K562 (cell line): ENCODE measurements around the gene ALPK1. TPM values are rescaled to one million over a fixed set of nuclear protein-coding genes. Genes with fewer than 3 reads are reported as not detected.

Source experiments
- ATAC-seq: fragments of 200-7000 bp; cut with Tn5 transposase; 3 replicates; pipeline ENCODE4 v1.9.1; 2020; ENCODE audit warnings: moderate library complexity
- BruUV-seq: library from RNA; stranded (reverse); fragments of 400-500 nt; replicated peaks from 2 replicates; lab custom pipeline; 2021; lab: Mats Ljungman, UMichigan
- CTCF ChIA-PET: fragments of 300-600 bp; formaldehyde crosslinking; extraction: SDS; loops from one replicate; lab custom pipeline; 2021; ENCODE audit warnings: low intra/inter-chr PET ratio; lab: Yijun Ruan, JAX
- POLR2A ChIA-PET: fragments of 300-600, 350-650 bp; sonication (Branson Sonifier 250); formaldehyde crosslinking; extraction: SDS; loops from one replicate; lab custom pipeline; 2021; ENCODE audit warnings: antibody characterized with exemption, inconsistent platforms; lab: Yijun Ruan, JAX
- DNase-seq, 4 experiments: peaks; one replicate each; pipeline versions ENCODE4 v3.0.0 to v3.0.0-alpha.2; 2011 to 2018; ENCODE audit warnings: low spot score in 3 of 4, mixed read lengths in 3 of 4; ENCODE audit errors: extremely low read depth in 1 of 4
- FAIRE-seq: peaks from 2 replicates; lab custom pipeline; 2011; peaks lifted over from hg19 to GRCh38; lab: Jason Lieb, UNC
- H2AFZ ChIP-seq: 2 replicates; pipeline ENCODE4 v1.6.0; 2011; ENCODE audit warnings: low read depth, low read length, control low read depth, inconsistent platforms
- H3K27ac ChIP-seq: fragments of 200-600 bp; 3 replicates; pipeline ENCODE4 v1.8.0; 2011; ENCODE audit warnings: low read depth, mild to moderate bottlenecking, control low read depth, inconsistent platforms, low read length, moderate library complexity, mixed read lengths; ENCODE audit errors: extremely low read depth
- H3K27me3 ChIP-seq, 2 experiments: fragments of 300-600 bp in 1 of 2; 2 replicates in 1 of 2; 3 replicates in 1 of 2; pipeline versions ENCODE4 v1.6.0 to v1.8.0; 2011; ENCODE audit warnings: inconsistent platforms in 2 of 2, low read length in 2 of 2, mild to moderate bottlenecking in 1 of 2, mixed read lengths in 1 of 2, moderate library complexity in 1 of 2; ENCODE audit not compliant: control insufficient read depth in 2 of 2, insufficient read depth in 2 of 2
- H3K36me3 ChIP-seq: fragments of 300-600 bp; 3 replicates; pipeline ENCODE4 v1.8.0; 2011; ENCODE audit warnings: mild to moderate bottlenecking, low read length, inconsistent platforms; ENCODE audit not compliant: control insufficient read depth, insufficient read depth
- H3K4me1 ChIP-seq, 2 experiments: fragments of 200-600 bp in 1 of 2; replicated peaks in 1 of 2; 2 replicates in 1 of 2; 3 replicates in 1 of 2; pipeline versions ENCODE4 v1.5.1 to v1.8.0; 2011; ENCODE audit warnings: inconsistent platforms in 2 of 2, low read length in 2 of 2, mild to moderate bottlenecking in 1 of 2, mixed read lengths in 1 of 2, moderate library complexity in 1 of 2; ENCODE audit not compliant: control insufficient read depth in 2 of 2, insufficient read depth in 2 of 2
- H3K4me2 ChIP-seq: 2 replicates; pipeline ENCODE4 v1.6.1; 2011; ENCODE audit warnings: low read length, control low read depth, inconsistent platforms, mixed read lengths; ENCODE audit not compliant: insufficient read depth
- H3K4me3 ChIP-seq: fragments of 200-600 bp; sonication (generic), shearing (Covaris generic); 2 replicates; pipeline ENCODE4 v1.5.1; 2016; ENCODE audit warnings: control low read depth, inconsistent platforms
- H3K79me2 ChIP-seq: fragments of 200-600 bp; 3 replicates; pipeline ENCODE4 v1.8.0; 2011; ENCODE audit warnings: low read length, inconsistent platforms; ENCODE audit not compliant: control insufficient read depth, insufficient read depth
- H3K9ac ChIP-seq, 2 experiments: 2 replicates each; pipeline versions ENCODE4 v1.6.0 to v1.6.1; 2011; ENCODE audit warnings: low read depth in 2 of 2, low read length in 2 of 2, control low read depth in 1 of 2, inconsistent platforms in 1 of 2, mild to moderate bottlenecking in 1 of 2, mixed read lengths in 1 of 2; ENCODE audit not compliant: insufficient read depth in 1 of 2
- H3K9me1 ChIP-seq: one replicate; pipeline ENCODE4 v1.6.0; 2011; ENCODE audit warnings: inconsistent platforms, mild to moderate bottlenecking, low read length, moderate library complexity; ENCODE audit not compliant: control insufficient read depth, insufficient read depth
- H3K9me3 ChIP-seq: replicated peaks from 2 replicates; pipeline ENCODE4 v1.5.1; 2011; ENCODE audit warnings: low read depth, low read length, inconsistent platforms; ENCODE audit not compliant: control insufficient read depth, insufficient read depth
- H4K20me1 ChIP-seq: replicated peaks from 2 replicates; pipeline ENCODE4 v1.6.1; 2011; ENCODE audit warnings: low read length, inconsistent platforms, mixed read lengths; ENCODE audit not compliant: control insufficient read depth, insufficient read depth
- ASH1L ChIP-seq: fragments of 450-650 bp; IDR thresholded peaks from 2 replicates; pipeline ENCODE4 v1.6.1; 2018; ENCODE audit warnings: borderline replicate concordance, mild to moderate bottlenecking, low read depth; ENCODE audit not compliant: partially characterized antibody
- CBX5 ChIP-seq: IDR thresholded peaks from 2 replicates; pipeline ENCODE4 v1.6.1; 2014; ENCODE audit warnings: low read depth, borderline replicate concordance
- DMBX1 ChIP-seq: fragments of 250-450 bp; sonication (Bioruptor Pico); IDR thresholded peaks from 2 replicates; pipeline ENCODE4 v1.8.0; 2022; ENCODE audit warnings: inconsistent platforms, mild to moderate bottlenecking, moderate library complexity, borderline replicate concordance
- FOXP4 ChIP-seq: sonication (generic); formaldehyde crosslinking; IDR thresholded peaks from 2 replicates; pipeline ENCODE4 v1.8.0; 2022; ENCODE audit warnings: mild to moderate bottlenecking, missing genetic modification reagents, borderline replicate concordance
- KAT8 ChIP-seq: fragments of 450-650 bp; IDR thresholded peaks from 2 replicates; pipeline ENCODE4 v1.6.1; 2016; ENCODE audit warnings: low read depth, mild to moderate bottlenecking
- KLF1 ChIP-seq: fragments of 450-650 bp; IDR thresholded peaks from 2 replicates; pipeline ENCODE4 v1.6.1; 2016; ENCODE audit warnings: missing genetic modification characterization, missing compliant biosample characterization
- MAFK ChIP-seq: IDR thresholded peaks from 2 replicates; pipeline ENCODE4 v1.6.1; 2011; ENCODE audit warnings: low read length, improper control_type of control experiment
- NONO ChIP-seq, 2 experiments: fragments of 200-400 bp in 1 of 2; fragments of 450-650 bp in 1 of 2; formaldehyde crosslinking in 1 of 2; IDR thresholded peaks; 2 replicates each; pipeline ENCODE4 v1.6.1; 2017; ENCODE audit warnings: low read depth in 2 of 2, mild to moderate bottlenecking in 2 of 2, moderate library complexity in 2 of 2, low read length in 1 of 2
- SREBF2 ChIP-seq: sonication (generic); formaldehyde crosslinking; IDR thresholded peaks from 2 replicates; pipeline ENCODE4 v1.4.0; 2020; ENCODE audit warnings: mild to moderate bottlenecking, missing genetic modification reagents
- ZBTB5 ChIP-seq: fragments of 450-650 bp; IDR thresholded peaks from 2 replicates; pipeline ENCODE4 v1.6.1; 2017; ENCODE audit warnings: antibody characterized with exemption
- ZNF263 ChIP-seq: sonication (generic); formaldehyde crosslinking; IDR thresholded peaks from 2 replicates; pipeline ENCODE4 v1.8.0; 2022; ENCODE audit warnings: mild to moderate bottlenecking, missing genetic modification reagents, borderline replicate concordance
- ZNF707 ChIP-seq: fragments of 250-450 bp; sonication (Bioruptor Pico); conservative IDR thresholded peaks from 2 replicates; pipeline ENCODE4 v1.8.0; 2022; ENCODE audit warnings: inconsistent platforms, mild to moderate bottlenecking, moderate library complexity
- ZNF75A ChIP-seq: fragments of 450-650 bp; formaldehyde crosslinking; IDR thresholded peaks from 2 replicates; pipeline ENCODE4 v1.4.0; 2020; ENCODE audit warnings: mild to moderate bottlenecking
- WGBS: fragments of 100-300 bp; shearing (Covaris generic); methylation state at CpG from one replicate; pipeline ENCODE4 v1.1.6; 2016; ENCODE audit warnings: low coverage, mixed read lengths; ENCODE audit not compliant: insufficient coverage; ENCODE audit errors: missing lambda C conversion rate; 5-methylcytosine and 5-hydroxymethylcytosine counted together
- in situ Hi-C: fragments of 300-500 bp; cut with MboI; formaldehyde crosslinking; loops from 4 replicates; pipeline ENCODE4 v1.15.0; 2018; ENCODE audit warnings: inconsistent platforms, mixed read lengths
- intact Hi-C: fragments of 100-400 bp; cut with micrococcal nuclease; formaldehyde crosslinking; loops from 2 replicates; pipeline ENCODE4 v1.14.2; 2022
- polyA plus RNA-seq, 8 experiments: library from polyadenylated mRNA; depleted of rRNA in 4 of 8; stranded (reverse) in 5 of 8; unstranded in 3 of 8; fragments of >200 nt; fragmentation: Nextera tagmentation in 2 of 8; fragmentation: Illumina TruSeq in 1 of 8; extraction: Ambion mirVana in 2 of 8; extraction: Trizol in 1 of 8; gene quantifications; 2 replicates each; pipeline versions ENCODE4 v1.2.1 to v1.2.3, GENCODE V29; 2011 to 2014; ENCODE audit warnings: inconsistent platforms in 1 of 8, missing spikeins in 1 of 8
- total RNA-seq, 7 experiments: library from RNA; depleted of rRNA in 6 of 7; stranded (reverse); fragments of >200 nt in 6 of 7; fragmentation: Illumina TruSeq in 2 of 7; extraction: Trizol in 2 of 7; gene quantifications; 2 replicates each; pipeline versions ENCODE4 v1.2.1 to v1.2.3, GENCODE V29; 2011 to 2021; ENCODE audit warnings: low replicate concordance in 1 of 7
- TF ChIP-seq, protein P1 (sequence below): fragments of 450-650 bp; IDR thresholded peaks from 2 replicates; pipeline ENCODE4 v1.6.1; 2018; ENCODE audit not compliant: partially characterized antibody

Gene ALPK1
- total and polyA plus RNA-seq, 9 of the 15 experiments (the other 6 are each of a cell fraction or from before 2014, with no cell fraction given), result 2.3 to 6.9 (median 4.6) TPM

DNA sequence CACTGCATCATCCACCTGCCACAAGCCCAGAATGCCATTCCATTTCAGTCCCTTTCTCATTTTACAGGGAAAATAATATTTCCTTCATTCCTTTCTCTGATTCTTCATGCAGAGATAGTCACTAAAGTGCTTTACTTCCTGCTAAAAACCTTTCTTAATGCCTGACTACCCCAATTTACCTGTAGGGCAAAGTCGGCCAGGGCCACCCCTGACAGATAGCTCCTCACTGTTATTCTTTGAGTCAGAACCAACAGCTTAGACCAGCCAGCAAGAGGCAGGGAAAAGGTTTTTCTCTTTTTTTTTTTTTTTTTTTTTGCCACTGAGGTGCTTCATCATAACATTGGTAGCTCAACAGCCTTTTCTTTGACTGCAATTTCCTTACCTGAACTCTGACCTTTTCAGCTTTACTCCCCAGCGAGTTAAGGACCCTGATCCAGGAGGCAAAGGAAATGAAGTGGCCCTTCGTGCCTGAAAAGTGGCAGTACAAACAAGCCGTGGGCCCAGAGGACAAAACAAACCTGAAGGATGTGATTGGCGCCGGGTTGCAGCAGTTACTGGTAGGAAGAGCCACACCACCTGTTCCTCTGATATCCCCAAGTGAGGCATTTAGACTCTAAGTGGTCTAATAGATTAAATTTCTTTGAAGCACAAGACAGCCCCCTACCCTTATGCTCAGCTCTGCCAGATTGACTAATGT lies 85.0 kb downstream of the ALPK1 start:
- ChIA-PET CTCF (no interaction called here), POLR2A (no interaction called here)
- FAIRE-seq (no peak), DNase-seq (no peak), ATAC-seq (no peak)
- in situ Hi-C loops, result no loop called here
- Histone ChIP-seq H3K4me2 (no peak overlapping the region), H3K27ac (no peak overlapping the region), H4K20me1 (no peaks in the 10 kb centered on the region), H3K4me1 (peaks cover 0 to 3% of the 10 kb centered on the region in 2 experiments; a peak in 1 of 5 replicates), H3K9me1 (no peaks in the 10 kb centered on the region), H3K36me3 (no peaks in the 10 kb centered on the region), H3K4me3 (no peak overlapping the region), H3K79me2 (no peaks in the 10 kb centered on the region), H3K27me3 (peaks cover 3 to 8% of the 10 kb centered on the region in 2 experiments; a peak in 1 of 5 replicates), H3K9ac (no peak overlapping the region), H2AFZ (no peak overlapping the region), H3K9me3 (no peaks in the 10 kb centered on the region)
- intact Hi-C loops, result no loop called here
- WGBS, result 4% methylated on average over 6 of the region's 6 CpGs
- BruUV-seq, result no TSS peak
- TF ChIP-seq ZBTB5 (no peak), NONO (IDR thresholded peaks at IDR 0.05; ENCODE audit: low read depth in 2 of 2, low read length in 1 of 2) (no peak), ZNF707 (CRISPR knock-in tag) (no peak), MAFK (no peak), CBX5 (no peak), ZNF75A (CRISPR knock-in tag) (no peak), FOXP4 (CRISPR knock-in tag) (no peak), ASH1L (no peak), DMBX1 (no peak), SREBF2 (CRISPR knock-in tag) (no peak), ZNF263 (CRISPR knock-in tag) (no peak), KAT8 (no peak), KLF1 (tag) (no peak)
- TF ChIP-seq, protein P1, sequence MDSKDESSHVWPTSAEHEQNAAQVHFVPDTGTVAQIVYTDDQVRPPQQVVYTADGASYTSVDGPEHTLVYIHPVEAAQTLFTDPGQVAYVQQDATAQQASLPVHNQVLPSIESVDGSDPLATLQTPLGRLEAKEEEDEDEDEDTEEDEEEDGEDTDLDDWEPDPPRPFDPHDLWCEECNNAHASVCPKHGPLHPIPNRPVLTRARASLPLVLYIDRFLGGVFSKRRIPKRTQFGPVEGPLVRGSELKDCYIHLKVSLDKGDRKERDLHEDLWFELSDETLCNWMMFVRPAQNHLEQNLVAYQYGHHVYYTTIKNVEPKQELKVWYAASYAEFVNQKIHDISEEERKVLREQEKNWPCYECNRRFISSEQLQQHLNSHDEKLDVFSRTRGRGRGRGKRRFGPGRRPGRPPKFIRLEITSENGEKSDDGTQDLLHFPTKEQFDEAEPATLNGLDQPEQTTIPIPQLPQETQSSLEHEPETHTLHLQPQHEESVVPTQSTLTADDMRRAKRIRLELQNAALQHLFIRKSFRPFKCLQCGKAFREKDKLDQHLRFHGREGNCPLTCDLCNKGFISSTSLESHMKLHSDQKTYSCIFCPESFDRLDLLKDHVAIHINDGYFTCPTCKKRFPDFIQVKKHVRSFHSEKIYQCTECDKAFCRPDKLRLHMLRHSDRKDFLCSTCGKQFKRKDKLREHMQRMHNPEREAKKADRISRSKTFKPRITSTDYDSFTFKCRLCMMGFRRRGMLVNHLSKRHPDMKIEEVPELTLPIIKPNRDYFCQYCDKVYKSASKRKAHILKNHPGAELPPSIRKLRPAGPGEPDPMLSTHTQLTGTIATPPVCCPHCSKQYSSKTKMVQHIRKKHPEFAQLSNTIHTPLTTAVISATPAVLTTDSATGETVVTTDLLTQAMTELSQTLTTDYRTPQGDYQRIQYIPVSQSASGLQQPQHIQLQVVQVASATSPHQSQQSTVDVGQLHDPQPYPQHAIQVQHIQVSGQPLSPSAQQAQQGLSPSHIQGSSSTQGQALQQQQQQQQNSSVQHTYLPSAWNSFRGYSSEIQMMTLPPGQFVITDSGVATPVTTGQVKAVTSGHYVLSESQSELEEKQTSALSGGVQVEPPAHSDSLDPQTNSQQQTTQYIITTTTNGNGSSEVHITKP, result no peak
